Measurements from ENCODE around the gene PIM3. TPM values are rescaled to one million over a fixed set of nuclear protein-coding genes. Genes with fewer than 3 reads are reported as not detected.

Gene PIM3
- total RNA-seq, 1 experiment from 2014 or later = 67.0 TPM

DNA sequence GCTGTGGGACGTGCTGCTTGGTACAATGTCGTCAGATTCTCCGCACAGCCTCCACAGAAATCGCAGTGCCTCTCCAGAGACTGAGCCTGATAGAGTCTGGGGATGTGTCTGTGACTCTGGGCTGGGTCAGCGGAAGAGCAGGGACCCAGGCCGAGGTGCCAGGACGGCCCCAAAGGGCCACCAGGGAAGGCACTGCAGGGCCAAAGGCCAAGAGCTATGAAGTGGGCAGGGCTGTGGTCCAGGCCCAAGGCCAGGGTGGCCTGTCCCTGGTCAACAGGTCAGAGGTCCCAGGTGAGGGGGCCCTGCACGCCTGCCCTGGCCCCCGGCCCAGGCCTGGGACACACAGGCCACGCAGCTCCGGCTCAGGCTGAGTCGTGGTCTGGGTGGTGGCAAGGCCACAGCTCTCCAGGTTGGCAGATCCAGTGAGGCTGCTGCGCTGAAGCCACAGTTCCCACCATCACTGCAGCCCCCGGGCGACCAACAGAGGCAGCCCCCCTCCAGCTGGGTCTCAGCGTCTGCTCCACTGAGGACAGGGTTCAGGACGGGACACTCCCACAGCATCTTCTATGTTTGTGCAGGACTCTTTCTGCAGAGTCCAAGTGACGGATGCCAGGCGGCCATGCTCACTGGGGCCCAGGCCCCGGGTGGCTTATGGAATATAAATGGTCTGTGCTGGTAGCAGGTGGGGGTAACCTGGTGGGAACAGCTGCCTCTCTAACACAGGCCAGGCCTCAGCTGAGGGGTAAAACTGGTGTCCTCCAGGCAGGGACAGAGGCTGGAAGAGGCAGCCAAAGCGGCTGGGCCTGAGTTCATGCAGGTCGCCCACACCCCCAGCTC lies 4.8 kb upstream of the PIM3 start:
- ChIA-PET CTCF (interaction anchor here (0.6 kb wide), 1 partner anchor 72 kb away, joined by 4 read pairs; no protein-coding TSS in a partner anchor), POLR2A (ENCODE audit: unreplicated experiment) (interaction anchor here (0.6 kb wide), 1 partner anchor 15 kb away, joined by 5 read pairs; no protein-coding TSS in a partner anchor)
- BruUV-seq (replicated peaks) = no TSS peak
- Histone ChIP-seq H3K79me2 (ENCODE audit: low read depth) (peaks cover 6% of the 10 kb centered on the region; the same call in 1 of the 2 replicates), H3K9me3 (ENCODE audit: insufficient read depth, low read depth) (no peaks in the 10 kb centered on the region), H3K4me1 (replicated peaks; ENCODE audit: insufficient read depth) (peaks cover 39% of the 10 kb centered on the region), H4K20me1 (ENCODE audit: insufficient read depth) (no peaks in the 10 kb centered on the region), H3K4me3 (no peak overlapping the region), H3K27ac (no peak overlapping the region), H3K27me3 (ENCODE audit: insufficient read depth, low read depth) (no peaks in the 10 kb centered on the region), H3K9me2 (ENCODE audit: insufficient read depth) (no peaks in the 10 kb centered on the region), H3K4me2 (no peak overlapping the region), H3K36me3 (ENCODE audit: low read depth) (no peaks in the 10 kb centered on the region), H3F3A (ENCODE audit: insufficient read depth, low read depth) (peaks cover 31% of the 10 kb centered on the region), H2AFZ (no peak overlapping the region)
- no peak for DNase-seq
- TF ChIP-seq, protein P1, sequence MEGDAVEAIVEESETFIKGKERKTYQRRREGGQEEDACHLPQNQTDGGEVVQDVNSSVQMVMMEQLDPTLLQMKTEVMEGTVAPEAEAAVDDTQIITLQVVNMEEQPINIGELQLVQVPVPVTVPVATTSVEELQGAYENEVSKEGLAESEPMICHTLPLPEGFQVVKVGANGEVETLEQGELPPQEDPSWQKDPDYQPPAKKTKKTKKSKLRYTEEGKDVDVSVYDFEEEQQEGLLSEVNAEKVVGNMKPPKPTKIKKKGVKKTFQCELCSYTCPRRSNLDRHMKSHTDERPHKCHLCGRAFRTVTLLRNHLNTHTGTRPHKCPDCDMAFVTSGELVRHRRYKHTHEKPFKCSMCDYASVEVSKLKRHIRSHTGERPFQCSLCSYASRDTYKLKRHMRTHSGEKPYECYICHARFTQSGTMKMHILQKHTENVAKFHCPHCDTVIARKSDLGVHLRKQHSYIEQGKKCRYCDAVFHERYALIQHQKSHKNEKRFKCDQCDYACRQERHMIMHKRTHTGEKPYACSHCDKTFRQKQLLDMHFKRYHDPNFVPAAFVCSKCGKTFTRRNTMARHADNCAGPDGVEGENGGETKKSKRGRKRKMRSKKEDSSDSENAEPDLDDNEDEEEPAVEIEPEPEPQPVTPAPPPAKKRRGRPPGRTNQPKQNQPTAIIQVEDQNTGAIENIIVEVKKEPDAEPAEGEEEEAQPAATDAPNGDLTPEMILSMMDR (conservative IDR thresholded peaks at IDR 0.05) = no peak
- intact Hi-C loops (cut with micrococcal nuclease; ENCODE audit: unreplicated experiment) = no loop called here

GRCh38 chr22:49956418-49956770 lies 4.2 kb upstream of the PIM3 start:
- DNase-seq = no peak
- Histone ChIP-seq H3K9me2 (ENCODE audit: insufficient read depth) (no peaks in the 10 kb centered on the region), H3K9me3 (ENCODE audit: insufficient read depth, low read depth) (no peaks in the 10 kb centered on the region), H3K79me2 (ENCODE audit: low read depth) (peaks cover 12% of the 10 kb centered on the region), H3K36me3 (ENCODE audit: low read depth) (peaks cover under 1% of the 10 kb centered on the region; the same call in 1 of the 2 replicates), H3F3A (ENCODE audit: insufficient read depth, low read depth) (peaks cover 30% of the 10 kb centered on the region), H3K4me1 (replicated peaks; ENCODE audit: insufficient read depth) (peaks cover 33% of the 10 kb centered on the region), H3K4me3 (no peak overlapping the region), H3K27ac (no peak overlapping the region), H2AFZ (no peak overlapping the region), H3K4me2 (no peak overlapping the region), H3K27me3 (ENCODE audit: insufficient read depth, low read depth) (no peaks in the 10 kb centered on the region), H4K20me1 (ENCODE audit: insufficient read depth) (no peaks in the 10 kb centered on the region)
- intact Hi-C loops (cut with micrococcal nuclease; ENCODE audit: unreplicated experiment) = no loop called here
- ChIA-PET POLR2A (ENCODE audit: unreplicated experiment) (no interaction called here), CTCF (no interaction called here)
- TF ChIP-seq, protein P1 (conservative IDR thresholded peaks at IDR 0.05) = no peak
- TF ChIP-seq EZH2 (IDR thresholded peaks at IDR 0.05; ENCODE audit: low read depth) = no peak
- BruUV-seq (replicated peaks) = no TSS peak

- peaks cover 6% of the 10 kb centered on the region for H3K36me3 ChIP-seq (ENCODE audit: low read depth)
- H3F3A ChIP-seq (ENCODE audit: insufficient read depth, low read depth) = peaks cover 23% of the 10 kb centered on the region
- no peaks in the 10 kb centered on the region for H3K9me3 ChIP-seq (ENCODE audit: insufficient read depth, low read depth)
- no peak overlapping the region for H2AFZ ChIP-seq
- peaks cover 19% of the 10 kb centered on the region for H3K79me2 ChIP-seq (ENCODE audit: low read depth)
- intact Hi-C loops (cut with micrococcal nuclease; ENCODE audit: unreplicated experiment) = no loop called here
- no peak overlapping the region for H3K27ac ChIP-seq
- H4K20me1 ChIP-seq (ENCODE audit: insufficient read depth) = peaks cover 6% of the 10 kb centered on the region
- no peak for TF ChIP-seq EZH2 (IDR thresholded peaks at IDR 0.05; ENCODE audit: low read depth)
- TF ChIP-seq, protein P1 (conservative IDR thresholded peaks at IDR 0.05) = no peak
- ChIA-PET POLR2A (ENCODE audit: unreplicated experiment) (interaction anchor here (0.6 kb wide), 1 partner anchor 38 kb away, joined by 4 read pairs; the partner anchor contains the start of gene CRELD2), CTCF (no interaction called here)
- H3K4me2 ChIP-seq = no peak overlapping the region
- no peak overlapping the region for H3K4me3 ChIP-seq
- H3K9me2 ChIP-seq (ENCODE audit: insufficient read depth) = no peaks in the 10 kb centered on the region
- DNase-seq = no peak
- no peaks in the 10 kb centered on the region for H3K27me3 ChIP-seq (ENCODE audit: insufficient read depth, low read depth)
- BruUV-seq (replicated peaks) = no TSS peak
- H3K4me1 ChIP-seq (replicated peaks; ENCODE audit: insufficient read depth) = peaks cover 25% of the 10 kb centered on the region
Observed at GRCh38 chr22:49956914-49957825, 3.4 kb upstream of the PIM3 start.

Data from PC-9 (cell line).